HepG2 (cell line): ENCODE measurements around the gene PC. TPM values are rescaled to one million over a fixed set of nuclear protein-coding genes. Genes with fewer than 3 reads are reported as not detected.

Experiments
- CTCF ChIP-seq: sonication (generic); formaldehyde crosslinking; IDR thresholded peaks from 2 replicates; pipeline ENCODE4 v1.5.0; 2020; ENCODE audit warnings: mild to moderate bottlenecking, missing genetic modification reagents, moderate library complexity
- DPF2 ChIP-seq: sonication (generic); formaldehyde crosslinking; IDR thresholded peaks from 2 replicates; pipeline ENCODE4 v1.4.0; 2020; ENCODE audit warnings: mild to moderate bottlenecking, low read depth, missing genetic modification reagents, borderline replicate concordance
- FOXK1 ChIP-seq: sonication (generic); formaldehyde crosslinking; IDR thresholded peaks from 2 replicates; pipeline ENCODE4 v1.4.0; 2020; ENCODE audit warnings: low read depth, missing genetic modification reagents, borderline replicate concordance
- HMG20A ChIP-seq: IDR thresholded peaks from 2 replicates; pipeline ENCODE4 v1.6.1; 2016; ENCODE audit warnings: borderline replicate concordance
- LRRFIP1 ChIP-seq: sonication (generic); formaldehyde crosslinking; conservative IDR thresholded peaks from 2 replicates; pipeline ENCODE4 v1.4.0; 2020; ENCODE audit warnings: missing genetic modification reagents
- MBD4 ChIP-seq: IDR thresholded peaks from 2 replicates; pipeline ENCODE4 v1.6.1; 2012; ENCODE audit warnings: low read length, inconsistent platforms, borderline replicate concordance
- NR0B2 ChIP-seq: sonication (generic); formaldehyde crosslinking; IDR thresholded peaks from 2 replicates; pipeline ENCODE4 v1.4.0; 2020; ENCODE audit warnings: mild to moderate bottlenecking, missing genetic modification reagents
- STAG1 ChIP-seq: sonication (generic); formaldehyde crosslinking; IDR thresholded peaks from 2 replicates; pipeline ENCODE4 v1.4.0; 2020; ENCODE audit warnings: missing genetic modification reagents
- STAT6 ChIP-seq: sonication (generic); formaldehyde crosslinking; IDR thresholded peaks from 2 replicates; pipeline ENCODE4 v1.4.0; 2020; ENCODE audit warnings: missing genetic modification reagents, mild to moderate bottlenecking, borderline replicate concordance
- YEATS4 ChIP-seq: sonication (generic); formaldehyde crosslinking; IDR thresholded peaks from 2 replicates; pipeline ENCODE4 v1.4.0; 2020; ENCODE audit warnings: missing genetic modification reagents, borderline replicate concordance
- ZNF124 ChIP-seq: sonication (generic); formaldehyde crosslinking; IDR thresholded peaks from 2 replicates; pipeline ENCODE4 v1.4.0; 2020; ENCODE audit warnings: missing genetic modification reagents
- ZNF317 ChIP-seq: sonication (generic); formaldehyde crosslinking; IDR thresholded peaks from 2 replicates; pipeline ENCODE4 v1.5.0; 2020; ENCODE audit warnings: mild to moderate bottlenecking, missing genetic modification reagents
- ZNF33A ChIP-seq: sonication (generic); formaldehyde crosslinking; IDR thresholded peaks from 2 replicates; pipeline ENCODE4 v1.5.1; 2020; ENCODE audit warnings: missing genetic modification reagents, mild to moderate bottlenecking, moderate library complexity, borderline replicate concordance
- ZNF761 ChIP-seq: sonication (generic); formaldehyde crosslinking; conservative IDR thresholded peaks from 2 replicates; pipeline ENCODE4 v1.4.0; 2020; ENCODE audit warnings: mild to moderate bottlenecking, missing genetic modification reagents
- polyA plus RNA-seq, 8 experiments: library from polyadenylated mRNA; depleted of rRNA in 3 of 8; stranded (reverse) in 7 of 8; unstranded in 1 of 8; fragments of >200 nt; fragmentation: Illumina TruSeq in 4 of 8; extraction: Trizol in 4 of 8; gene quantifications; 2 replicates each; pipeline versions ENCODE4 v1.2.1 to v1.2.3, GENCODE V29; 2011 to 2016; ENCODE audit warnings: low read depth in 4 of 8, missing spikeins in 1 of 8, mixed read lengths in 1 of 8; ENCODE audit not compliant: insufficient read depth in 1 of 8
- total RNA-seq, 5 experiments: library from RNA; depleted of rRNA; stranded (reverse); fragments of >200 nt; fragmentation: Illumina TruSeq; extraction: Trizol; gene quantifications; 2 replicates each; pipeline ENCODE4 v1.2.3, GENCODE V29; 2016; ENCODE audit warnings: low read depth in 1 of 5
- TF ChIP-seq, protein P1 (sequence below): sonication (generic); formaldehyde crosslinking; IDR thresholded peaks from 2 replicates; pipeline ENCODE4 v1.8.0; 2022; ENCODE audit warnings: missing genetic modification reagents, mild to moderate bottlenecking, moderate library complexity, borderline replicate concordance
- TF ChIP-seq, protein P2 (sequence below): sonication (generic); formaldehyde crosslinking; IDR thresholded peaks from 2 replicates; pipeline ENCODE4 v1.5.0; 2020; ENCODE audit warnings: mild to moderate bottlenecking, missing genetic modification reagents

Gene PC
- total and polyA plus RNA-seq, 2 of the 13 experiments (the other 11 are each of a cell fraction or from before 2014, with no cell fraction given): 29.0 to 39.0 TPM

DNA sequence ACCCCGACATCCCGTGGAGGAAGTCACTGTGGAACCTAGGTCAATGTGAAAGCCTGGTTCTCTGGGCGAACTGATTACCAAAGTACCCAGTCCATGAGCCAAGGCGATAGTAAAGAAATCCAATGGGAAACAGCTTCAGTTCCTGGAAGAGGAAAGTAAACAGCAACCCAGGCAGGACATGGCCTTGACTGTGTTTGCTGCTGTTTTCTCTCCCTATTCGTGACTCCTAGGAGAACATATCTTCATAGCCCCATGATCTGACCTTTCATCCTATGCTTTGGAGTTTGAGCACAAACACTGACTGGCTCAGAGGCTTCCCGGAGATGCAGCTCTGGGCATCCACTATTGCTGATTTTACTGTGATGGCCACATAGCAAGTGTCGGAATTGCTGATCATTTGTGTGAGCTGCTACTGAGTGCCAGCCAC, 56.2 kb downstream of the PC start (continued):
- TF ChIP-seq STAT6 (CRISPR knock-in tag): no peak; the same call in 1 of the 2 replicates
- TF ChIP-seq, protein P1, sequence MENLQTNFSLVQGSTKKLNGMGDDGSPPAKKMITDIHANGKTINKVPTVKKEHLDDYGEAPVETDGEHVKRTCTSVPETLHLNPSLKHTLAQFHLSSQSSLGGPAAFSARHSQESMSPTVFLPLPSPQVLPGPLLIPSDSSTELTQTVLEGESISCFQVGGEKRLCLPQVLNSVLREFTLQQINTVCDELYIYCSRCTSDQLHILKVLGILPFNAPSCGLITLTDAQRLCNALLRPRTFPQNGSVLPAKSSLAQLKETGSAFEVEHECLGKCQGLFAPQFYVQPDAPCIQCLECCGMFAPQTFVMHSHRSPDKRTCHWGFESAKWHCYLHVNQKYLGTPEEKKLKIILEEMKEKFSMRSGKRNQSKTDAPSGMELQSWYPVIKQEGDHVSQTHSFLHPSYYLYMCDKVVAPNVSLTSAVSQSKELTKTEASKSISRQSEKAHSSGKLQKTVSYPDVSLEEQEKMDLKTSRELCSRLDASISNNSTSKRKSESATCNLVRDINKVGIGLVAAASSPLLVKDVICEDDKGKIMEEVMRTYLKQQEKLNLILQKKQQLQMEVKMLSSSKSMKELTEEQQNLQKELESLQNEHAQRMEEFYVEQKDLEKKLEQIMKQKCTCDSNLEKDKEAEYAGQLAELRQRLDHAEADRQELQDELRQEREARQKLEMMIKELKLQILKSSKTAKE (CRISPR knock-in tag): peak; percentile 97
- TF ChIP-seq ZNF317 (CRISPR knock-in tag): peak; percentile 83
- TF ChIP-seq ZNF33A (CRISPR knock-in tag): no peak
- no peak for TF ChIP-seq CTCF (CRISPR knock-in tag)
- TF ChIP-seq HMG20A (CRISPR knock-in tag): peak; percentile 94
- peak; percentile 74; the same call in 1 of the 2 replicates for TF ChIP-seq ZNF124 (CRISPR knock-in tag)
- peak; percentile 33; the same call in 1 of the 2 replicates for TF ChIP-seq STAG1
- TF ChIP-seq LRRFIP1 (CRISPR knock-in tag): no peak
- TF ChIP-seq, protein P2, sequence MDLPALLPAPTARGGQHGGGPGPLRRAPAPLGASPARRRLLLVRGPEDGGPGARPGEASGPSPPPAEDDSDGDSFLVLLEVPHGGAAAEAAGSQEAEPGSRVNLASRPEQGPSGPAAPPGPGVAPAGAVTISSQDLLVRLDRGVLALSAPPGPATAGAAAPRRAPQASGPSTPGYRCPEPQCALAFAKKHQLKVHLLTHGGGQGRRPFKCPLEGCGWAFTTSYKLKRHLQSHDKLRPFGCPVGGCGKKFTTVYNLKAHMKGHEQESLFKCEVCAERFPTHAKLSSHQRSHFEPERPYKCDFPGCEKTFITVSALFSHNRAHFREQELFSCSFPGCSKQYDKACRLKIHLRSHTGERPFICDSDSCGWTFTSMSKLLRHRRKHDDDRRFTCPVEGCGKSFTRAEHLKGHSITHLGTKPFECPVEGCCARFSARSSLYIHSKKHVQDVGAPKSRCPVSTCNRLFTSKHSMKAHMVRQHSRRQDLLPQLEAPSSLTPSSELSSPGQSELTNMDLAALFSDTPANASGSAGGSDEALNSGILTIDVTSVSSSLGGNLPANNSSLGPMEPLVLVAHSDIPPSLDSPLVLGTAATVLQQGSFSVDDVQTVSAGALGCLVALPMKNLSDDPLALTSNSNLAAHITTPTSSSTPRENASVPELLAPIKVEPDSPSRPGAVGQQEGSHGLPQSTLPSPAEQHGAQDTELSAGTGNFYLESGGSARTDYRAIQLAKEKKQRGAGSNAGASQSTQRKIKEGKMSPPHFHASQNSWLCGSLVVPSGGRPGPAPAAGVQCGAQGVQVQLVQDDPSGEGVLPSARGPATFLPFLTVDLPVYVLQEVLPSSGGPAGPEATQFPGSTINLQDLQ: no peak
- TF ChIP-seq YEATS4 (CRISPR knock-in tag): 0 out of 2 replicates have a peak, but pooled peaks have one; percentile 45
- TF ChIP-seq MBD4: no peak
- TF ChIP-seq NR0B2 (CRISPR knock-in tag): no peak
- TF ChIP-seq DPF2 (CRISPR knock-in tag): peak; percentile 88
- peak; percentile 98 for TF ChIP-seq FOXK1
- 0 out of 2 replicates have a peak, but pooled peaks have one; percentile 16 for TF ChIP-seq ZNF761 (CRISPR knock-in tag)
